Prostate gland (tissue), 2 donors: Measurements from ENCODE around the gene CEACAM6.

Experiments used
- POLR2A ChIP-seq: fragments of 450-650 bp; IDR thresholded peaks from one replicate; pipeline ENCODE4 v1.6.1; 2016; ENCODE audit warnings: antibody characterized with exemption, mild to moderate bottlenecking
- POLR2AphosphoS5 ChIP-seq: sonication (generic); formaldehyde crosslinking; IDR thresholded peaks from one replicate; pipeline ENCODE4 v1.6.1; 2017; ENCODE audit warnings: antibody characterized with exemption
- TF ChIP-seq, protein P1 (sequence below), 4 experiments: fragments of 200-600 bp in 2 of 4; fragments of 450-650 bp in 2 of 4; sonication (generic) in 2 of 4; IDR thresholded peaks; 1 replicate in 3 of 4; 2 replicates in 1 of 4; pipeline ENCODE4 v1.5.1; 2016 to 2019; ENCODE audit warnings: antibody characterized with exemption in 4 of 4, mild to moderate bottlenecking in 2 of 4, moderate library complexity in 2 of 4

GRCh38 chr19:41748012-41748411 is 7.3 kb upstream of the CEACAM6 start:
- TF ChIP-seq POLR2AphosphoS5, result no peak
- TF ChIP-seq, protein P1, sequence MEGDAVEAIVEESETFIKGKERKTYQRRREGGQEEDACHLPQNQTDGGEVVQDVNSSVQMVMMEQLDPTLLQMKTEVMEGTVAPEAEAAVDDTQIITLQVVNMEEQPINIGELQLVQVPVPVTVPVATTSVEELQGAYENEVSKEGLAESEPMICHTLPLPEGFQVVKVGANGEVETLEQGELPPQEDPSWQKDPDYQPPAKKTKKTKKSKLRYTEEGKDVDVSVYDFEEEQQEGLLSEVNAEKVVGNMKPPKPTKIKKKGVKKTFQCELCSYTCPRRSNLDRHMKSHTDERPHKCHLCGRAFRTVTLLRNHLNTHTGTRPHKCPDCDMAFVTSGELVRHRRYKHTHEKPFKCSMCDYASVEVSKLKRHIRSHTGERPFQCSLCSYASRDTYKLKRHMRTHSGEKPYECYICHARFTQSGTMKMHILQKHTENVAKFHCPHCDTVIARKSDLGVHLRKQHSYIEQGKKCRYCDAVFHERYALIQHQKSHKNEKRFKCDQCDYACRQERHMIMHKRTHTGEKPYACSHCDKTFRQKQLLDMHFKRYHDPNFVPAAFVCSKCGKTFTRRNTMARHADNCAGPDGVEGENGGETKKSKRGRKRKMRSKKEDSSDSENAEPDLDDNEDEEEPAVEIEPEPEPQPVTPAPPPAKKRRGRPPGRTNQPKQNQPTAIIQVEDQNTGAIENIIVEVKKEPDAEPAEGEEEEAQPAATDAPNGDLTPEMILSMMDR (IDR thresholded peaks at IDR 0.05), result no peak
- TF ChIP-seq POLR2A, result no peak
